Stomach (tissue), 4 donors: ENCODE results near the gene CRHR1.

Experiments
- CTCF ChIP-seq, 7 experiments: fragments of 450-650 bp in 4 of 7; fragments of 200-600 bp in 3 of 7; sonication (generic) in 3 of 7; IDR thresholded peaks; one replicate each; pipeline ENCODE4 v1.5.1; 2016 to 2019; ENCODE audit warnings: antibody characterized with exemption in 7 of 7, control low read depth in 2 of 7, mild to moderate bottlenecking in 1 of 7
- POLR2A ChIP-seq, 4 donors: fragments of 450-650 bp; IDR thresholded peaks; one replicate each; pipeline ENCODE4 v1.6.1; 2016; ENCODE audit warnings: antibody characterized with exemption in 4 of 4, control low read depth in 2 of 4, mild to moderate bottlenecking in 1 of 4, moderate library complexity in 1 of 4
- POLR2AphosphoS5 ChIP-seq, 3 donors: sonication (generic); formaldehyde crosslinking; IDR thresholded peaks; one replicate each; pipeline ENCODE4 v1.6.1; 2016; ENCODE audit warnings: antibody characterized with exemption in 3 of 3

GRCh38 chr17:45809499-45809898, 25.4 kb downstream of the CRHR1 start:
- TF ChIP-seq POLR2AphosphoS5 (IDR thresholded peaks at IDR 0.05), result no peak
- TF ChIP-seq POLR2A (IDR thresholded peaks at IDR 0.05), result no peak
- no peak for TF ChIP-seq CTCF (IDR thresholded peaks at IDR 0.05)
